ENCODE results near the gene AIRE. TPM values are rescaled to one million over a fixed set of nuclear protein-coding genes. Genes with fewer than 3 reads are reported as not detected.

Gene AIRE
- total and polyA plus RNA-seq, 2 experiments from 2014 or later = 0.45 TPM; not detected in 1

DNA sequence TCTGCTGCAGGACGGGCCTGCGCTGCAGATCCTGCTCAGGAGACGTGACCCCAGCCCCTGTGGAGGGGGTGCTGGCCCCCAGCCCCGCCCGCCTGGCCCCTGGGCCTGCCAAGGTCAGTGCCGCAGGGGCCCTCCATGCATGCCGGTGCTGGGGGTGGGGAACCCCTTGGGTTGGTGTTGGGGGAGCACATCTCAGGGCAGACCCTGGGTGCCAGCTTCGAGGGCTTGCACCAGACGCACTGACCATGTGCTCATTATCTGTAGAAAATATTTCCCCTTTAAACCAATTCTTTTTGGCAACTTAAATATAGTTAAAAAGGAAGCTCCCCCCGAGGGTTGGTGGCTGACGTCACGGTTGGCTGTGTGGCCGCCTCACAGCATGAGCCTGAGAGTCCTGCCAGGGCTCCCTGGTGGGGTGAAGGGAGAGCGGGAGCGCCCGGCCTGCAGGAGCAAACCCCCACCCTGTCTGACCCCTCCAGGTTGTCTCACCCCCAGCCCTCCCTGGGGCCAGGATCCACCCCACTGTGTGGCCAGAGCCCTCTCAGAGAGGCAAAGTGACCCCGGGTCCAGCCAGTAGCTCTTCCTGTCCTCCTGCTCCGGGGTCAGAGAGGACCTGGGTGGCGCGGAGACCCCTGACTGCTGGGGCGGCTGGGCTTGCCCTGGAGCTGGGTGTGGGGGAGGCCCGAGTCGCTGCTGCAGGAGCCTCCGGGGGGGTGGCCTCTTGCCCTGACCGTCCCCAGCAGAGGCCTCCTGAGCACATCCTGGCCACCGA, 8.9 kb downstream of the AIRE start:
- no peaks in the 10 kb centered on the region for H3K4me1 ChIP-seq (ENCODE audit: low read depth)
- H3K27me3 ChIP-seq = no peaks in the 10 kb centered on the region
- H3K4me3 ChIP-seq = no peak overlapping the region
- TF ChIP-seq, protein P1, sequence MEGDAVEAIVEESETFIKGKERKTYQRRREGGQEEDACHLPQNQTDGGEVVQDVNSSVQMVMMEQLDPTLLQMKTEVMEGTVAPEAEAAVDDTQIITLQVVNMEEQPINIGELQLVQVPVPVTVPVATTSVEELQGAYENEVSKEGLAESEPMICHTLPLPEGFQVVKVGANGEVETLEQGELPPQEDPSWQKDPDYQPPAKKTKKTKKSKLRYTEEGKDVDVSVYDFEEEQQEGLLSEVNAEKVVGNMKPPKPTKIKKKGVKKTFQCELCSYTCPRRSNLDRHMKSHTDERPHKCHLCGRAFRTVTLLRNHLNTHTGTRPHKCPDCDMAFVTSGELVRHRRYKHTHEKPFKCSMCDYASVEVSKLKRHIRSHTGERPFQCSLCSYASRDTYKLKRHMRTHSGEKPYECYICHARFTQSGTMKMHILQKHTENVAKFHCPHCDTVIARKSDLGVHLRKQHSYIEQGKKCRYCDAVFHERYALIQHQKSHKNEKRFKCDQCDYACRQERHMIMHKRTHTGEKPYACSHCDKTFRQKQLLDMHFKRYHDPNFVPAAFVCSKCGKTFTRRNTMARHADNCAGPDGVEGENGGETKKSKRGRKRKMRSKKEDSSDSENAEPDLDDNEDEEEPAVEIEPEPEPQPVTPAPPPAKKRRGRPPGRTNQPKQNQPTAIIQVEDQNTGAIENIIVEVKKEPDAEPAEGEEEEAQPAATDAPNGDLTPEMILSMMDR (IDR thresholded peaks at IDR 0.05; ENCODE audit: low read depth, low read length) = no peak
- H3K27ac ChIP-seq = no peak overlapping the region
- peak in 1 of 2 donors; percentile 70 for DNase-seq (ENCODE audit: low read depth in 1 of 2, low spot score in 1 of 2)
- H3K36me3 ChIP-seq = no peaks in the 10 kb centered on the region
- no peaks in the 10 kb centered on the region for H3K9me3 ChIP-seq (ENCODE audit: low read depth)

DNA sequence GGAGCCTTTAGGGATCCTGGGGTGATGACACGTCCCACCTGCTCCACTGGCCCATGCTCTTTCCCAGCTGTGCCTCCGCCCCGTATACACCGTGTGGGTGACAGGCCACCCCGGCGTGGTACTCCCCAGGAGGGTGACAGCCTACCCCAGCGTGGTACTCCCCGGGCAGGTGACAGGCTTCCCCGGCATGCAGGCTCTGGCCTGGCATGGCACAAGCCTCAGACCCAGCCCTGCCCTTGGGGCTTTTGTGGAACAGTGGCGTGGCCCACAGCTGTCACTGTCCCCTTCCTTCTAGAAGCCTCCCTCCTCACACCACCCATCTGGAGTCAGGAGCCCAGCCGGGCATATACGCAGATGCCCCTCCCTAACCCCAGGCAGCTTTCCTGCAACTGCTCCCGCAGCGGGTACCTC, 9.5 kb downstream of the AIRE start:
- H3K4me1 ChIP-seq (ENCODE audit: low read depth) = no peaks in the 10 kb centered on the region

DNA sequence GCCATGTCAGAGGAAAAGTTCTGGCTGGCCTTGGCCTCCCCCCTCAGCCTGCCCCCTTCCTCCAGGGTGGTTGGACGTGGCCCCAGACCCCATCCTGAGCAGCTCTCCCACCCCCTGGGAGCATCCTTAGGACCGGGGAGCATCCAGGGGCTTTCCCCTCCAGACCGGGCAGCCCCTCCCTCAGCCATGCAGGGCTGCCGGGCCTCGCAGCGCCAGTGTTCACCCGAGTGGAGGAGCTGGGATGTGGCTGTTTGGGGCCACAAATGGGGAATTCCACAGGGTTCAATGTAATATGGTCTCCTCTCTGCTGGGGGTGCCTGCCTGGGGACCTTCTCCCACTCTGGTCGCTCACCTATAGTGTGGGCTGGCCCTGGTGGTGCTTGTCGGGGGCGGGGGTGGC, 10.0 kb downstream of the AIRE start:
- Histone ChIP-seq H3K27me3 (no peaks in the 10 kb centered on the region), H3K4me1 (ENCODE audit: low read depth) (peaks cover under 1% of the 10 kb centered on the region), H3K4me3 (no peak overlapping the region), H3K9me3 (ENCODE audit: low read depth) (no peaks in the 10 kb centered on the region), H3K27ac (no peak overlapping the region), H3K36me3 (no peaks in the 10 kb centered on the region)
- no peak for DNase-seq (ENCODE audit: low read depth in 1 of 2, low spot score in 1 of 2)
- TF ChIP-seq, protein P1 (IDR thresholded peaks at IDR 0.05; ENCODE audit: low read depth, low read length) = no peak

More for the DNA sequence above, 9.5 kb downstream of the AIRE start:
- H3K27ac ChIP-seq = no peak overlapping the region
- DNase-seq (ENCODE audit: low read depth in 1 of 2, low spot score in 1 of 2) = no peak
- no peak overlapping the region for H3K4me3 ChIP-seq
- H3K9me3 ChIP-seq (ENCODE audit: low read depth) = no peaks in the 10 kb centered on the region
- TF ChIP-seq, protein P1 (IDR thresholded peaks at IDR 0.05; ENCODE audit: low read depth, low read length) = no peak
- H3K27me3 ChIP-seq = no peaks in the 10 kb centered on the region
- no peaks in the 10 kb centered on the region for H3K36me3 ChIP-seq

DNA sequence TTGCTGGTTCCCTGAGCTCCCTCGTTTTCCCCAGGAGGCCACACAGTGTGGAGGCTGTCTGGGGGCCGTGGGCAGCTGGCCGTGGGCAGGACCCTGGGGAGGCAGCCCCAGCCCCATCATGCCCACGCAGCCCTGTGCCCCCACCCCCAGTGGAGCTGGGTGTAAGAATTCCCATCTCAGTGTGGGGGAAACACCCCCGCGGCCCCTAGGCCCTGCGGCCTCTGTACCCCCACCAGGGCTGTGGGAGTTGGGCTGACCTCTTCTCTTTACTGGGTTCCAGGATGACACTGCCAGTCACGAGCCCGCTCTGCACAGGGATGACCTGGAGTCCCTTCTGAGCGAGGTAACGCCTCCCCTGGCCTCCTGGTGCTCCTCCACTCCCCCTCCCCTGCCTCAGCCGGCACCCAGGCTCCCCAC, 10.4 kb downstream of the AIRE start:
- DNase-seq (ENCODE audit: low read depth in 1 of 2, low spot score in 1 of 2) = no peak
- H3K4me1 ChIP-seq (ENCODE audit: low read depth) = peaks cover 5% of the 10 kb centered on the region
- no peaks in the 10 kb centered on the region for H3K9me3 ChIP-seq (ENCODE audit: low read depth)
- no peak overlapping the region for H3K27ac ChIP-seq
- H3K27me3 ChIP-seq = no peaks in the 10 kb centered on the region
- H3K4me3 ChIP-seq = no peak overlapping the region
- no peaks in the 10 kb centered on the region for H3K36me3 ChIP-seq
- TF ChIP-seq, protein P1 (IDR thresholded peaks at IDR 0.05; ENCODE audit: low read depth, low read length) = no peak

DNA sequence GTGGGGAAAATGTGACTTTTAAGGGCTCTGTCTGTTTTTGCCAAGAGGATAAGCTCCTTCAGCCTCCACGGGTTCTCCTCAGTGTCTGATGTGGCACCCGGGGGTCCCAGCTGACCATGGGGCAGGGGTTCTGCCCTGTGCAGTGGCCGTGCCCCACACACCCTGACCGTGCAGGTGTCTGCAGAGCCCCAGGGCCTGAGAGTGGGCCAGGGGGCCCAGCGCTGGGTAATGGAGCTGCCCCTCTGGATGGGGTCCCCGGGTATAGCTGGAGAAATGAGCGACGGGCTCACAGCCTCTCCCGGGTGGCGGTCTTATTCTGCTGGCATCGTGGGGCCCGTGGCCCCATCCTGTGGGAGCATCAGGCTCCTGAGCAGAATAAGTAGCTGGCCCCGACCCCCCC, 11.2 kb downstream of the AIRE start:
- TF ChIP-seq, protein P1 (IDR thresholded peaks at IDR 0.05; ENCODE audit: low read depth, low read length) = no peak
- H3K4me1 ChIP-seq (ENCODE audit: low read depth) = peaks cover 6% of the 10 kb centered on the region
- no peaks in the 10 kb centered on the region for H3K9me3 ChIP-seq (ENCODE audit: low read depth)
- H3K27ac ChIP-seq = no peak overlapping the region
- H3K4me3 ChIP-seq = no peak overlapping the region
- no peak for DNase-seq (ENCODE audit: low read depth in 1 of 2, low spot score in 1 of 2)
- H3K36me3 ChIP-seq = no peaks in the 10 kb centered on the region
- no peaks in the 10 kb centered on the region for H3K27me3 ChIP-seq

Measured in cardiac muscle cell (in vitro differentiated cells and primary cell).